ENCODE results near the gene ERMARD. TPM values are rescaled to one million over a fixed set of nuclear protein-coding genes. Genes with fewer than 3 reads are reported as not detected.
A peak's percentile ranks its signal among the peaks of the same experiment; 100 is the strongest.

Gene ERMARD
- 19.6 and 23.2 TPM in 2 replicates for total RNA-seq (2021)
- percentile 71 among the genes with signal in this experiment for Bru-seq, nascent RNA
- BruChase-seq, experiment 1, labeled RNA remaining after a 2-hour chase, result percentile 79 among the genes with signal in this experiment
- percentile 63 among the genes with signal in this experiment for BruChase-seq, experiment 2, labeled RNA remaining after a 6-hour chase
- long read RNA-seq, transcript ERMARD-203 (18 exons, 2,141 nt), result major isoform, 7 of 42 reads
- long read RNA-seq, partial matches to known transcripts, result 10 of 42 reads
- long read RNA-seq, other reads (novel, unspliced or antisense), result 25 of 42 reads

- peaks cover 17% of the 10 kb centered on the region for H3K4me1 ChIP-seq (ENCODE audit: insufficient read depth, low read length, poor library complexity, severe bottlenecking)
- no peaks in the 10 kb centered on the region for H3K27me3 ChIP-seq (replicated peaks; ENCODE audit: insufficient read depth, low read depth, low read length, poor library complexity)
- peak within 1 kb of the TSS; percentile 66 for H3K4me3 ChIP-seq (ENCODE audit: low read depth, low read length, poor library complexity, severe bottlenecking)
- intact Hi-C loops (cut with micrococcal nuclease; ENCODE audit: unreplicated experiment), result loop anchor here (2.0 kb wide), 1 partner anchor 27 kb away; the partner anchor contains the start of gene PHF10
- peak within 1 kb of the TSS; percentile 97 for H3K27ac ChIP-seq (ENCODE audit: low read depth, low read length, poor library complexity, severe bottlenecking)
- peak; percentile 97 for DNase-seq (ENCODE audit: low spot score)
- ChIA-PET CTCF (no interaction called here), POLR2A (ENCODE audit: low non-redundant PET) (no interaction called here)
- no peaks in the 10 kb centered on the region for H3K9me3 ChIP-seq (ENCODE audit: low read depth, low read length, poor library complexity, severe bottlenecking)
- 0 out of 2 replicates have a peak, but pooled peaks have one; percentile 4 for TF ChIP-seq CTCF (conservative IDR thresholded peaks at IDR 0.05; ENCODE audit: low read depth, low read length)
- TF ChIP-seq EZH2 (IDR thresholded peaks at IDR 0.05; ENCODE audit: borderline replicate concordance, low read depth, low read length, poor library complexity, severe bottlenecking), result no peak
- no TSS peak for BruUV-seq (replicated peaks)
- H3K36me3 ChIP-seq (ENCODE audit: insufficient read depth, low read length, poor library complexity, severe bottlenecking), result no peaks in the 10 kb centered on the region
Observed at GRCh38 chr6:169751242-169752073, at the start of gene ERMARD, which contains the start of gene DYNLT2. Gene ERMARD, plus strand, starts transcription at chr6:169751622. Its CDS starts 36 bp downstream, at chr6:169751658. Gene DYNLT2, minus strand, starts transcription at chr6:169751572. Its CDS starts 114 bp downstream, at chr6:169751458.

GRCh38 chr6:169701954-169702839 lies 49.2 kb upstream of the ERMARD start, which contains the start of the genes C6orf120 and WDR27:
Gene C6orf120, plus strand, starts transcription at chr6:169702126. Its CDS starts 334 bp downstream, at chr6:169702460.
Gene WDR27, minus strand, starts transcription at chr6:169702029. Its CDS starts 13,024 bp downstream, at chr6:169689005.
- Histone ChIP-seq H3K9me3 (ENCODE audit: low read depth, low read length, poor library complexity, severe bottlenecking) (no peaks in the 10 kb centered on the region), H3K27me3 (replicated peaks; ENCODE audit: insufficient read depth, low read depth, low read length, poor library complexity) (no peaks in the 10 kb centered on the region), H3K36me3 (ENCODE audit: insufficient read depth, low read length, poor library complexity, severe bottlenecking) (peaks cover 33% of the 10 kb centered on the region), H3K27ac (ENCODE audit: low read depth, low read length, poor library complexity, severe bottlenecking) (peak within 1 kb of the TSS; percentile 99), H3K4me1 (ENCODE audit: insufficient read depth, low read length, poor library complexity, severe bottlenecking) (peaks cover 27% of the 10 kb centered on the region), H3K4me3 (ENCODE audit: low read depth, low read length, poor library complexity, severe bottlenecking) (peak within 1 kb of the TSS; percentile 92)
- TF ChIP-seq CTCF (conservative IDR thresholded peaks at IDR 0.05; ENCODE audit: low read depth, low read length), result no peak
- TF ChIP-seq EZH2 (IDR thresholded peaks at IDR 0.05; ENCODE audit: borderline replicate concordance, low read depth, low read length, poor library complexity, severe bottlenecking), result no peak
- BruUV-seq (replicated peaks), result no TSS peak
- peak; percentile 98 for DNase-seq (ENCODE audit: low spot score)
- ChIA-PET CTCF (no interaction called here), POLR2A (ENCODE audit: low non-redundant PET) (interaction anchor here (0.5 kb wide), 1 partner anchor 186 kb away, joined by 3 read pairs; no protein-coding TSS in a partner anchor)
- intact Hi-C loops (cut with micrococcal nuclease; ENCODE audit: unreplicated experiment), result loop anchor here (2.0 kb wide), 1 partner anchor 745 kb away; no protein-coding TSS in a partner anchor
